ENCODE data around the gene ZNF672.

Gene ZNF672

DNA sequence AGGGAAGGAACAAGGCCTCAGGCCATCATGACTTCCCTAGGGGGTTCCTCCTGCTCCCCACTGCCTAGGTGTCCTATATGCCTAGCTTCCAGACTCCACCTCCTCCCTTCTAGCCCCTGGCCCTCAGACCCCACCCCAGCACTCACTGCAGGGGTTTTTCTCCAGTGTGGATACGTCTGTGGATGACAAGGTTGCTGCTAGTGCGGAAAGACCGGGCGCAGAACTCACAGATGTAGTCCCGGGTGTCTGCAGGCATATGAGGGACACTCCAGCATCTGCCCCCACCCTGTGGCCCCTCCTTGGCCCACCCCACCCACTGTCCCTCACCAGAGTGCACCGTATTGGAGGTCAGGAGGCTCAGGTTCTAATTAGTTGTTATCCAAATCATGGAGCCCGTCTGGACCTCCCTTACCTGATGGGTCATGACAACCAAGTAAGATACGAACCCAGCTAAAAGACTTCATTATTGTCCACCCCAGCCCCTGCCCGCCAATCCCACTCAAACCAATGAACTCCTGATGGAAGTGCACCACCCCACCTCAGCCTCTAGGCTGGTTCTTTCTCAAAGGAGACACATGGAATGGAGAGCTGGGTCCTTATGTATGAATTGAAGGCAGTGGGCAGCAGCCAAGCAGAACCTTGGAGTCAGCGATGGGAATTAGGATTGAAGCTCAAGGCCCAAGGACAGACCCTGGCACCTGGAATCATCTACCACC lies 12.7 kb downstream of the ZNF672 start:
- TF ChIP-seq, protein P1, sequence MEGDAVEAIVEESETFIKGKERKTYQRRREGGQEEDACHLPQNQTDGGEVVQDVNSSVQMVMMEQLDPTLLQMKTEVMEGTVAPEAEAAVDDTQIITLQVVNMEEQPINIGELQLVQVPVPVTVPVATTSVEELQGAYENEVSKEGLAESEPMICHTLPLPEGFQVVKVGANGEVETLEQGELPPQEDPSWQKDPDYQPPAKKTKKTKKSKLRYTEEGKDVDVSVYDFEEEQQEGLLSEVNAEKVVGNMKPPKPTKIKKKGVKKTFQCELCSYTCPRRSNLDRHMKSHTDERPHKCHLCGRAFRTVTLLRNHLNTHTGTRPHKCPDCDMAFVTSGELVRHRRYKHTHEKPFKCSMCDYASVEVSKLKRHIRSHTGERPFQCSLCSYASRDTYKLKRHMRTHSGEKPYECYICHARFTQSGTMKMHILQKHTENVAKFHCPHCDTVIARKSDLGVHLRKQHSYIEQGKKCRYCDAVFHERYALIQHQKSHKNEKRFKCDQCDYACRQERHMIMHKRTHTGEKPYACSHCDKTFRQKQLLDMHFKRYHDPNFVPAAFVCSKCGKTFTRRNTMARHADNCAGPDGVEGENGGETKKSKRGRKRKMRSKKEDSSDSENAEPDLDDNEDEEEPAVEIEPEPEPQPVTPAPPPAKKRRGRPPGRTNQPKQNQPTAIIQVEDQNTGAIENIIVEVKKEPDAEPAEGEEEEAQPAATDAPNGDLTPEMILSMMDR (IDR thresholded peaks at IDR 0.05; ENCODE audit: borderline replicate concordance, insufficient read depth, low read depth, low read length), result no peak
- H3K4me3 ChIP-seq (ENCODE audit: low read depth, low read length), result no peak overlapping the region

DNA sequence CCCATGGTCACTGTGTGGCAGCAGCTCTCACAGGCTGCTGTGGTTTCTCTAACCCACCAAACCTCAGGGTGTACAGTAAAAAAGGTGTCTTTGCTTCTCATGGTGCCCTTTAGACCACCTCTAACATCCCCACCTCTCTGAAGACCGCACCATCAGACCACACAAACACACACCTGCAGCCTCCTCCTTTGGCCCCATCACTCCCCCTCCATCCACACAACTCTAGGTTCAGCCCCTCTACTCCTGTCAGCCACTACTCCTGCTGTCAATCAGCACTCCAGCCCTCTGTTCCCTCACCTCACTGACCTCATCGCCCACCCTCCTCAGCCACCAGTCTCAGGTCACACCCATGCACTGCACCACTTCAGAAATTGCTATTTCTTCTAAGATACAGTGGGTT lies 13.4 kb downstream of the ZNF672 start:
- TF ChIP-seq, protein P1 (IDR thresholded peaks at IDR 0.05; ENCODE audit: borderline replicate concordance, insufficient read depth, low read depth, low read length), result no peak
- H3K4me3 ChIP-seq (ENCODE audit: low read depth, low read length), result no peak overlapping the region

DNA sequence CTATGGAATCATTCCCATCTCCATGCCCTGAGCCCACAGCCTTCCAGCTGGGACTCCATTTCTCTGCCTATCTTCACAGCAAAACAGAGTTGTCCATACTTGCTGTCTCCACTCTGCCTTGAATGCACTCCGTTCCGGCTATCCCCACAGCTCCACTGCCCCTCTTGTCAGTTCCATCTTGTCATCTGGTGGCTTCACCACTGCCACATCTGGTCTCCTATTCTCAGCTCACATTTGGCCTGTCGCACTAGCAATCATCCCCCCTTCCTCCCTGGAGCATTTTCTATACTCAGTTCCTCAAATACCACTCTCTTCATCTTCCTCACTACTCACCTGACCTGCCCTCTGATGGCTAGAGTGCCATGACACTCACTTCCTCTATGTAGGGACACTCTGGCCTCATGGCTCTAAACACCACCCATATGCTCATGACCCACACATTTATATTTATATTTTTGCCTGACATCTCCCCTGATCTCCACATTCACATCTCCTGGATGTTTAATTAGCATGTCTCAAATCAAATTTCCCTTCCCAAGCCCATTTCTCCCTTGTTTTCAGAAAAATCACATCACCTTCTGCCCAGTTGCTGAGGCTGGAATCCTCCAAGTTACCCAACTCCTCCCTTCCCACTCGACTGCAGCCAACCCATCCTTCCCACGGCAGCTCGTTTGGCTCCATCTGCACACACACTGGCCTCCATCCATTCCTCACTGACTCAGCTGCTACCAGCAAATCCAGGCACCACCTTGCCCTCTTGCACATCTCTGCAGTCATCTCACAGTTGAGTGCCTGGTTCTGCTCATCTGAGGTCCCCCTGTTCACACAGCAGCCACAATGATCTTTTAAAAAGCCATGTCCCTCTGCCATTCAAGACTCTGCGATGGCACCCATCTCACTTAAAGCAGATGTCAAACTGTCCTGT lies 14.7 kb downstream of the ZNF672 start:
- no peak overlapping the region for H3K4me3 ChIP-seq (ENCODE audit: low read depth, low read length)
- TF ChIP-seq, protein P1 (IDR thresholded peaks at IDR 0.05; ENCODE audit: borderline replicate concordance, insufficient read depth, low read depth, low read length), result no peak

DNA sequence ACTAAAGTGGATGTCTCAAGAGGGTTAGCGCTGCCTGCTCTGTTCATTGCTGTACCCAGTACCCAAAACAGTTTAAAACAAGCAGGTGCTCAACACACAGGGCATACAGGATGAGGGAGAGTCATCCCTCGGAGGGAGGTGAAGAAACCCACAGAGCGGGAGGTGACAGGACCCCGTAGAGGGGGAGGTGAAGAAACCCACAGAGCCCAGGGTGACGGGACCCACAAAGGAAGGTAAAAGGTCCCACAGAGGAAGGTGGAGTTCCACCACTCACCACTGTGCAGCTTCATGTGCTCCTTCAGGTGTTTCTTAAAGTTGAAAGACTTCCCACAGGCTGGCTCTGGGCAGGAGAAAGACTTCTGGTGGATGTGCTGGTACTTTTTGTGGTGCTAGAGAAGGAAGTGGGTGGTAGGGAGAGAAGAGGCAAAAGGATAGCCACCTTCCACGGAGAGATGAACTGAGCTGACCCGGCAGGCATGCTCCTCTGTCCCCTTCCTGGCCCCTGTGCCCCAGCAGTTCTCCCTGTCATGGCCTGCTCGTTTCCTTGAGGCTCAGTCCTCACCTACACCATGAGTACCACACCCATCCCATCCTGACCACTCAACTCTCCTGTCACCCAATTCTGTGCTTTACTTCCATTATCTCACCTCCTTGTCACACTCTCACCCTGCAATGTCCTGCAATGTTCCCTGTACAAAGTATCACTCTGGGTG lies 15.8 kb downstream of the ZNF672 start:
- TF ChIP-seq, protein P1 (IDR thresholded peaks at IDR 0.05; ENCODE audit: borderline replicate concordance, insufficient read depth, low read depth, low read length), result no peak
- no peak overlapping the region for H3K4me3 ChIP-seq (ENCODE audit: low read depth, low read length)

DNA sequence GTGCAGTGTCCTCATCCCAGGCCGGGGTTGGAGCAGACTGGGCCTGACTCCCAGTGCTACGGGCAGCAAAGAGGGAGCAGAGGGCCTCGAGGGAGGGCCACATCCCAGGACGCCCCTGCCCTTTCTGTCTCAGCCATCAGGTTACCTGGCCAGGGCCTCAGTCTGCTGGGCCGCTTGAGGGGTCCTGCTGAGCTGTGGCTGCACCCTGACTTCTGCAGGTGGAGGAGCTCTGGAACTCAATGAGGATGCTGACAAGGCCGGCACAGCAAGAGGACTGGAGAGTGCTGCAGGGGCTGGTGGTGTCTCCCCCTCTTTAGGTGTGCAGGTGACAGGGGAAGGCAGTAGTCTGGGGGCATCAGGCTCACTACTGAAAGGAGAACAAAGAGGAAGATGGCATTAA lies 17.6 kb downstream of the ZNF672 start:
- TF ChIP-seq, protein P1 (IDR thresholded peaks at IDR 0.05; ENCODE audit: borderline replicate concordance, insufficient read depth, low read depth, low read length), result no peak
- no peak overlapping the region for H3K4me3 ChIP-seq (ENCODE audit: low read depth, low read length)

DNA sequence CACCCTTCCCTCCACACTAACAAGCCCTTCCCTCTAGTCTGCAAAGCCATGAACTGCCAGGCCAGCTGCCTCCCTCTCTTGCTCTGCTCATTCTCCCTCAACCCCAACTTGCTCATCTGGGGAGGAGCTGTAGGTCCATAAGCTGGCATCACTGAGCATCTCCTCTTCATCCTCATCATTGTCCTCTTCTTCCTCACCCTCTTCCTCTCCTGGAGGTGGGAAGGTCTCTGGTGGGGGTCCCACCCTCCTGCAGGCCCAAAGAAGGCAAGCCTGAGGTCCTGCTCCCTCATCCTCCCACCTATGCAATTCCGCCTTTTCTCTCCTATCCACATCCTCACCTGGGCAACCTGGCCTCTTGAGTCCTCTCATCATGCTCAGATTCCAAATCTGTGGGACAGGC lies 18.2 kb downstream of the ZNF672 start:
- no peak overlapping the region for H3K4me3 ChIP-seq (ENCODE audit: low read depth, low read length)
- TF ChIP-seq, protein P1 (IDR thresholded peaks at IDR 0.05; ENCODE audit: borderline replicate concordance, insufficient read depth, low read depth, low read length), result no peak

All from GM12875 (cell line).